GM21381 (cell line): ENCODE data around the gene SH2D3C.

ENCODE experiments used
- ATAC-seq: cut with Tn5 transposase; IDR thresholded peaks from one replicate; pipeline ENCODE4 v1.9.1; 2021; ENCODE audit warnings: mild to moderate bottlenecking, moderate library complexity; ENCODE audit not compliant: unreplicated experiment

SH2D3C gene

DNA sequence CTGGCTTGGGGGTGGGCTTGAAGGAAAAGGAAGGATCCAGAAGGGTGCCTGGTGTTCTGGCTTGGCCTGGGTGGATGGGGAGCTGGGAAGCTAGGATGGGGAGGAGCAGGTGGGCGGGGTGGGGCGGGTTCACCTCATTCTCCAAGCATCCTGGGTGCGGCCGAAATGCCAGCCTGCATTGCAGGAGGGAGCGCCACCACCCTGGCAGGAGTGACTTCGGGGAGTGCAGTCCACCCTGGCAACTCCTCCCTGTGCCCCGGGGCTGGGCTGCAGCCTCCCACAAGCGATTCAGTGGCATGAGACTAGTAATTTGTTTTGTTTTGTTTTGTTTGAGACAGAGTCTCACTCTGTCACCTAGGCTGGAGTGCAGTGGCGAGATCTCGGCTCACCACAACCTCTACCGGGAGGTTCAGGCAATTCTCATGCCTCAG is 57.1 kb downstream of the SH2D3C start:
- no peak for ATAC-seq

DNA sequence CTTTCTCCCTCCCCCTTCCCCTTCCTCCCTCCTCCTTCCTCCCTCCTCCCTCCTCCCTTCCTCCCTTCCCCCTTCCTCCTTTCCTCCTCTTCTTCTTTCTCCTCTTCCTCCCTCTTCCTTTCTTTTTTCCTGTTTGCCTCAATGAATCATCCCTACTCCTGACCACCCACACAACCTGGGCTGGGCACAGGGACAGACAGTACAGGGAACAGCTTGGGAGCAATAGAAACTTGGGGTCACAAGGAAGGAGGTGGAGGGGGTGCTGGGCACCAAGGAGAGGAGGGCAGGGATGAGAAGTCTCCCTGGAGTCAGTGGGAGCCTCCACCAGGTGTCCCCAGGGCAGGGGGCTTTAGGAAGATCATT is 57.6 kb downstream of the SH2D3C start:
- no peak for ATAC-seq

DNA sequence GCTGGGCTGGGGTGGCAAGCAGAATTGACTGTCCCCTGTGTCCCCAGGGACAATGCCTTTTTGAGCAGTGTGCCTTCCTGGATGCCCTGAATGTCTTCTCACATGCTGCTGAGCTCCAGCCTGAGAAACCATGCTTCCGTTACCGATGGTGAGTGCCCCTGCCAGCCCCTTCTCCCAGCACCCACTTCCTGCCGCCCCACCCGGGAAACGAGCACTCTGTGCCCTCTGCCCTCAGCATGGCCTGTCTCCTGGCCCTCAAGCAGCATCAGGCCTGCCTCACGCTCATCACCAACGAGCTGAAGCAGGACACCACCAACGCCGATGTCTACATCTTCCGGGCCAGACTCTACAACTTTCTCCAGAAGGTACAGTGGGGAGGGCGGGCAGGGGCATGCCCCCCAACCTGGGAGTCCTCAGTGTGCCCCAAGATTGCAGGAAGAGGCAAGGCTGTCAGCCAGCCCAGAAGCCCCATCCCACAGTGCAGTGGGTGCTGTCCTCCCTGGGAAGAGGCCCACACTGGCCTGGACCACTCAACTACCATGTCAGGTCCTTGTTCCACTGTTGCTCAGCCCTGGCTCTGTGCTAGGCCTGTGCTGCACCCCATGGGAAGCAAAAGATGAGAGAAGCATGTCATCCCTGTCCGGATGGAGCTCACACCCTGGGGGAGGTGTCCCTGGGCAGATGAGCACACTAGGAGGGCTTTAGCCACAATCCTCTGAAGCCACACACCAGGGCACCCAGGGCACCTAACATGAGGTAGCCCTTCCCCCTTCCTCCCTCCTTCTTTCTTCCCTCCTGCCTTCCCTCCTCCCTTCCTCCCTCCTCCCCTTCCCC is 58.2 kb downstream of the SH2D3C start:
- ATAC-seq, result no peak

DNA sequence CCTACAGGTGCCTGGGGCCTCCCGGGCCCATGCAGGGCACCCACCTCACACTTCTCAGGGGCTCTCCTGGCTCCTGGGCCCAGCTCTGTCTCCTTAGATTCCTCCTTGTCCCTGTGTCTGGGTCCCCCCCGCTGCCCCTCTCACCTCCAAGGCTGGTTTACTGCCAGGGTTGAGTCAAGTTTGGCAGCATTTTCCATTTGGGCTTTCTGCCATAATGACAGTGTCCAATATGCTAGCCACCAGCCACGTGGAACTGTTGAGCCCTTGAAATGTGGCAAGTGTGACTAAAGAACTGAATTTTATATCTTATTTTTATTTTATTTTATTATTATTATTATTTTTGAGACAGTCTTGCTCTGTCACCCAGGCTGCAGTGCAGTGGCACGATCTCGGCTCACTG is 60.7 kb downstream of the SH2D3C start:
- ATAC-seq, result no peak

DNA sequence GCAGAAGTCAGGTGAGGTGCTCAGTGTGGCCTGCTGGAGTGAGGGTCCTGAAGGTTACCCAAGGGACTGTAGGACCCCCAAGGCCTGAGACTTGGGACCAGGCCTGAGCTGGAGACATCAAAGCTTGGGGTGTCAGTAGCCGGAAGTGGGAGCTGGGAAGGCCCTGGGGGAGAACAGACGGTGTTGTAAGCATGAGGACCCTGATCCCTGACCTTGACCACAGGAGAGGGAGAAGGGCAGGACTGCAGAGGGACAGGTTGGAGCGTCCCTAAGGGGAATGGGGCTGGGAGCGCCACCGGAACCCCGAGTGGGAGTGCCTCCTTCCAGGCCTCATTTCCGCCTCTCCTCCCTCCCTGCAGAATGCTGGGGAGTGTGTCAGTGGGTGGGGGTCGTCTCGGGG is 62.1 kb downstream of the SH2D3C start:
- ATAC-seq, result no peak

DNA sequence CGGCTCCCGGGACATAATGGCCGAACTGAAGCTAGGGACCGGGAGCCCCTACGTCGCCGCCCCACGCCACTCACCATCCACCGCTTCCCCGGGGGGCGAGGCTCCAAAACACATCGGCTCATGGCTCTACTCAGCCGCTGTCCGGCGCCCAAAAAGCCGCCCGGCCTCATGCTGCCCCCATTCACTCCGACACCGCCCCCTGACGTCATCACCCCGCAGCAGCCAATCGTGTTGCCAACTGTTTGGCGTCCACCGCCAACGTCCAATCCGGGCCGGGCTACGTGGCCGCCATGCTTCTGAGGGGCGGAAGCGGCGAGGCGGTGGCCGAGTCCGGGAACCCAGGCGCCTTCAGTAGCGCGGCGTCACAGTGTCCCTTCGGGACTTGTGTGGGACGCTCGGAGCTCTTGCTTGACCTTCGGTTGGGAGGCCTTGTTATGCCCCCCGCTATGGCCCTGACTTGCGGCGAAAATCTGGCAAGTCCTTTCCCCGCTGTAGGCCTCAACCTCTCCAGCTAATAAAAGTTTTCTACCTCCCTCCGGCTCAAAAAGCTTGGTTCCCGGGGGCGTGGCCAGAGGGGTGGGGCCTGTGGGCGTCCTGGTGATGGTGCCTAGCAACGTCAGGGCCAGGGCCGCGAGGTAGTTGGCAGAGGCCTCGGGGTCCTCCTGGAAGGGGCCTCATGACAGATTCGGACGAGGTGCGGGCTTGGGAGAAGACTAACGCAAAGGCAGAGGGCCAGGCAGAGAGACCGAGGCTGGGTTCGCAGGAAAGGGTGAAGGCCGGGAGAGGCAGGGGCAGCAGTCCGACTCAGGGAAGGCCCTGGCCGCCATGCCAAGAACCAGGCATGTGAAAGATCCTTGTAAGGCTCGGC is 62.8 kb downstream of the SH2D3C start, which contains the start of the genes PTRH1 and TTC16:
Gene PTRH1, minus strand, starts transcription at position 194 of the 868 bp plus-strand sequence. Its CDS starts 24 bp downstream, at position 170.
Gene TTC16, plus strand, starts transcription at position 610 of the 868 bp plus-strand sequence. Its CDS starts 67 bp downstream, at position 677.
- ATAC-seq, result peak; percentile 94

DNA sequence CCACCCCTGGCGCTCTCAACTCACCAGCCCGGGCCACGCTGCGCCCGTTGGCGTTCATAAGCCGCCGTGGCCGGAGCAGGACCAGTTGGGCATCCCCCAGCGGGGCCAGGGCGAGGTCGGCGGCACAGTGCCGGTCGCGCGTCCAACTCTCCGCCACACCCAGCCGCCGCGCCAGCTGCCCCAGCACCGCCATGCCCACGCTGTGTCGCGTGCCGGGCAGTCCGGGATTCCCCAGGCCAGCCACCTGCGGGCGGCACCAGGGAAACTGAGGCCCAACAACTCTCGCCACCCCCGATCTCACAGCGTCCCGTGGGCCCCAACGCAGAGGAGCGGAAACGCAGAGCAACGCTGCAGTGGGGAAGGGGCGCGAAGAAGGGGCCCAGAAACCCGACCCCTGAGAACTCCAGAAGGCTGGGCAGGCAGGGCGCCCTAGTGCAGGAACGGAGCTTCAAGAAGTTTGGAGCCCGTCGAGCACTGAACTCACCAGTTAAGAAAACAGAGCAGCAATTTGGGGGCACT is 63.5 kb downstream of the SH2D3C start:
- peak; percentile 7 for ATAC-seq

DNA sequence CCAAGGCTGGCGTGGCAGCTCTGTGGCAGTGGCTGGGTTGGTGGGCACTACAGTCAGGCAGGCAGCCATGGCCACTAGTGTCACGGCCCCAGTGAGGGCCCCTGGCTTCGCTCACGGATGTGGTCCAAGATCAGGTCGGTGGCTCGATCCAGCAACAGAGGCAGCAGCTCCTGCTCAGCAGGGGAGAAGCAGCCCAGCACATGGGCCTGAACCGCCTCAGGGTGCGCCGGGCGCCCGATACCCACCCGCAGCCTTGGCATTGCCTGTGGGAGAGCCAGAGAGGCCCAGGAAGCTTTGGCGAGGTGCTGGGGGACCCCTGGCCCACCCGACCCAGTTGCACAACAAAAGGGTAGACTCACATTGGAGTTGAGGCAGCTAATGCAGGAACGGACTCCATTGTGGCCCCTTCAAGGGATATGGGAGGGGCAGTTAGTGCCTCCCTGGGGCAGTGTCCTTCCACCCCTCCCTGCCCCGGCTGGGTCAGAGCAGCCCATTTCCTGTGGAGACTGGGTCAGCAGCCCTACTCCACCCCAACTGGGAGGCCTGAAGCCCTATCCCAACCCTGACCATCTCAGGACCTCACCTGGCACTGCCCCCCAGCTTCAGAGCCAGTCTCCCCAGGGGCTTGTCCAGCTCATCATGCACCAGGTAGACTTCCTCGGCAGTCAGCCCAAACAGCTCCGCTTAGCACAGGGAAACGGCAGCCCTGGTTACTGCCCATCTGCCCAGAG is 64.3 kb downstream of the SH2D3C start:
- no peak for ATAC-seq

DNA sequence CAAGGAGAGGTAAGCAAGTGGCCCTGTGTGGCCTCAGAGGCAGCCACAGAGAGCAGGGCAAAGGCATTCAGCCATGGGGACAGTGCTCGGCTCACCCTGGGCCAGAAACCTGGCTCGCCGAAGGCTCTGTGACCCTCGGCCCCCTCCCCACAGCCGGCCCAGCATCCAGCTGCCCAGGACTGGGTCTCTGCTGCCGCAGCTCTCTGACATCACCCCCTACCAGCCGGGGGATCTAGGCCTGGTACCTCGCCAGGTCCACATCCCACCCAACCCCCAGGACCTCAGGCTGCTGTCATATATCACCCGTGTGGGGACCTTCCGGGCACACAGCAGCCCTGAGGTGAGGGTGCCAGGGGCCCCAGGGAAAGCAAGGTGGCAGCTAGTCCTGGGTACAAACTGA is 65.6 kb downstream of the SH2D3C start:
- no peak for ATAC-seq

DNA sequence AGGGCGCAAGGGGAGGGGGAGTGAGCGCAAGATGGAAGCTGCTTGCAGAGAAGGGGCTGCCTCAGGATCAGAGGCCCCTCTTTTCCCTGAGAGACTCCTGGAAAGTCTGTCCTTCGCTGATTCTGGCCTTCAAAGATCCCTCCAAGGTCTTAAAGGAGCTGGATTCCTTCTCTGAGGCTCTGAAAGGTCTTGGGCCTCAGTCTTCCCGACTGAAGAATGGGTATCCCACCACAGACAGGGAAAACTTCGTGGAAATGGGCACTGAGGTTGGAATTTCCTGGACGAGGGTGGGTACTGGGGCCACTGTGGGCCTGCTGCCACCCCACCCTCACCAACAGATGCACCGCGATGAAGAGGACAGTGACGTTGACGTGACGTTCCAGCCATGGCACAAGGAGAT is 66.1 kb downstream of the SH2D3C start:
- ATAC-seq, result no peak

DNA sequence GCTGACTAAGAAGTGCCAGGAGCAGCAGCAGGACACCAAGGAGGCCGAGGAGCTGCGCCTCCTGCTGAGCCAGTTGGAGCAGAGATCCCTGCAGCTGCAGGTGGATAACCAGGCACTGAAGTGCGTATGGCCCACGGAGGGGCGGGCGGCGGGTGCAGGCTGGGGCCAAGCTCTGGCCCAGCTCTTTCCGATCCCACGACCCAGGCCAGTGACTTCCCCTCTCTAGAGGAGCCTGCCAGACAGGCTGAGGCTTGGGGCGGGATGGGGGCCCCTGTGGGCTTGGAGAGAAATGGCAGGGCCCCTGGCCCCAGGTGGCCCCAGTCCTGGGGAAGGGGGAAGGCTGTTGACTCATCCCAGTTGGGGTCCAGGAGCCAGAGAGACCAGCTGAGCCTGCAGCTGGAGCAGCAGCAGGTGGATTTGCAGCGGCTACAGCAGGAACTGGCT is 66.6 kb downstream of the SH2D3C start:
- ATAC-seq, result no peak

DNA sequence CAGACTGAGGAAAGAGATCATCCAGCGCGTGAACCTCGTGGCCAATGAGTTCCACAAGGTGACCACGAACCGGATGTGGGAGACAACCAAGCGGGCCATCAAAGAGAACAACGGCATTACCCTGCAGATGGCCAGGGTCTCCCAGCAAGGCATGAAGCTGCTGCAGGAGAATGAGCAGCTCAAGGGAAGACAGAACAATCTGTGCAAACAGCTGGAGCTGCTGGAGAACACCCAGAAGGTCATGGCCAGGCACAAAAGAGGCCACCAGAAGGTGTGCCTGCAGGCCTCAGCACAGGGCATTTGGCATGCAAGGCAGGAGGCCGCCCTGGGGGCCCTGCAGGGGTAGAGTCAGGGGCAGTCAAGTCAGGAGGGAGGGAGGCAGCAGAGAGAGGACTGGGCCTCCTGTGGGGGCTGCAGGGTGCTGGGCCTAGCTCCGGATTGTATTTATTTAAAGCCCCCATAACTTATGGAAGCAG is 67.2 kb downstream of the SH2D3C start:
- no peak for ATAC-seq

DNA sequence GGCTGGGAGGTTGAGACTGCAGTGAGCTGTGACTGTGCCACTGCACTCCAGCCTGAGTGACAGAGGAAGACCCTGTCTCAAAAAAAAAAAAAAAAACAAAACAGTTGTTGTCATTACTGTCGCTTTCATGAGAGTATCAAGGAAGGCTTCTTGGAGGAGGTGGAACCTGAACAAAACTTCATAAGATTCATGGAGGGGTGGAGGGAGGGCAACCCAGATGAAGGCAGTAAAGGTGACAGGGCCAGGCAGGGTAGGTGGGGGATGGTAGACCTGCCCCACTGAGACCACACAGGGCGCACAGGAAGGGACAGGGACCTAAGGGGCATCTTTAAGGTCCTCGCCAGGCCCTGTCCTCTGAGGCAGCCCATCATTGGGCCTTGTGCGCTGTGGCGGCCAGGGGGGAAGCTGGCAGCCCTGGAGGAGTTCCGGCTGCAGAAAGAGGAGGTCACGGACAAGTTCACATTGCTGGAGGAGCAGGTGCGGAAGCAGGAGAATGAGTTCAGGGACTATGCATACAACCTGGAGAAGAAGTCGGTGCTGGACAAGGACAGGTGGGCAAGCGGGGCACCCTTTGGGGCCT is 68.2 kb downstream of the SH2D3C start:
- ATAC-seq, result no peak

DNA sequence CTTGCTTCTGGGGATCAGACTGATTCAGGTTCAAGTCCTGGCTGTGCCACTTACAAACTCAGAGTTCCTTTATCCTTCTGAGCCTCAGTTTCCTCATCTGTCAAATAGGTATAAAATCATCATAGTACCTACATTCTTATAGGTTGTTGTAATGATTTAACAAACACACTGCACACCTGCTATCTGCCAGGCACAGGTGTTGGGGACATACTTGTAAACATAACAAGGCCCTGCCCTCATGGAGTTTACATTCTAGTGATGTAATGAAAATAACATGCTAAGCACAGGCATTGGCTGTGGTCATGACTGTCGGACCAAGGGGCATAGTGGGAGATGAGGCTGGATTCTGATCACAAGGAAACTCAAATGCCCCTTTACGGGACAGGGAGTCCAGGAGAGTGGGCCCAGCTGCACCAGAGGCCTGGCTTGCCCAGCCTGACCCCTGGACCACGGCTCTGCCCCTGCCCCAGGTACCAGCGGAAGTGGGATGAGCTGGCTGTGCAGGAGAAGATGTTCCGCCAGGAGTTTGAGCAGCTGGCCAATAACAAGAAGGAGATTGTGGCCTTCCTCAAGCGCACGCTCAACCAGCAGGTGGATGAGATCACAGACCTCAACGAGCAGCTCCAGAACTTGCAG is 69.4 kb downstream of the SH2D3C start:
- no peak for ATAC-seq

DNA sequence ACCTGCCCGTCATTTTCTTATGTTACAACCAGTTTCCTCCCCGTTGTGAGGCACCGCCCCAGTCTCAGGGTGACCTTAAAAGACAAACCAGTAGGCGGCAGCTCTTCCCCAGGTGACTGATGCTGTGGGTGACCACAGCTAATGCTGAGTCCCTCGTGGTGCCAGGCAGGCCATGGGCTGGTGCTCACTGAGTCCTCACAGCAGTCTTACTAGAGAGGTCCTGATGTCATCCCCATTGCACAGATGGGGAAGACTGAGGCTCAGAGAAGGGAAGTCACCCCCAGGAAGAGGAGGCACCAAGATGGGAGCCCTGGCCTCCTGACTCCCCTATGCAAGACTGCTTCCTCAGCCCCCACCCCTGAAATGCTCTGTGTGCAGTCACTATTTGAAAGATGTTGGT is 70.7 kb downstream of the SH2D3C start:
- no peak for ATAC-seq

DNA sequence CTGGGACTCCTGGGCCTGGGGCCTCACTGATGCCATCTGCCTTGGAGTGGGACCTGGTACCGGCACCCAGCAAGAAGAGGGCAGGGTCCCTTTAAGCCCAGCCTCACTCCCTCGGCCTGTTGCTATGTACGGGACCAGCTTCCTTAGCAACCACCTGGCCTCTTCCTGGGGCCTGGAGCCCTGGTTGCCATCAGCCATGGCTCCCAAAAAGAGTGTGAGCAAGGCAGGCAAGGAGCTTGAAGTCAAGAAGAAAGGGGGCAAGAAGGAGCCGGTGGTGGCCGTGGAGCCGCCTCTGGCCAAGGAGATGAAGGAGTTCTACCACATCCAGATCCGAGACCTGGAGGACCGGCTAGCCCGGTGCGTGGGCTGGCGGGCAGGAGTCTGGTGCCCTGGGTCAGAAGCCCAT is 71.6 kb downstream of the SH2D3C start, which contains the start of gene CFAP157:
Gene CFAP157, plus strand, starts transcription at position 153 of the 406 bp plus-strand sequence. Its CDS starts 44 bp downstream, at position 197.
- ATAC-seq, result no peak

DNA sequence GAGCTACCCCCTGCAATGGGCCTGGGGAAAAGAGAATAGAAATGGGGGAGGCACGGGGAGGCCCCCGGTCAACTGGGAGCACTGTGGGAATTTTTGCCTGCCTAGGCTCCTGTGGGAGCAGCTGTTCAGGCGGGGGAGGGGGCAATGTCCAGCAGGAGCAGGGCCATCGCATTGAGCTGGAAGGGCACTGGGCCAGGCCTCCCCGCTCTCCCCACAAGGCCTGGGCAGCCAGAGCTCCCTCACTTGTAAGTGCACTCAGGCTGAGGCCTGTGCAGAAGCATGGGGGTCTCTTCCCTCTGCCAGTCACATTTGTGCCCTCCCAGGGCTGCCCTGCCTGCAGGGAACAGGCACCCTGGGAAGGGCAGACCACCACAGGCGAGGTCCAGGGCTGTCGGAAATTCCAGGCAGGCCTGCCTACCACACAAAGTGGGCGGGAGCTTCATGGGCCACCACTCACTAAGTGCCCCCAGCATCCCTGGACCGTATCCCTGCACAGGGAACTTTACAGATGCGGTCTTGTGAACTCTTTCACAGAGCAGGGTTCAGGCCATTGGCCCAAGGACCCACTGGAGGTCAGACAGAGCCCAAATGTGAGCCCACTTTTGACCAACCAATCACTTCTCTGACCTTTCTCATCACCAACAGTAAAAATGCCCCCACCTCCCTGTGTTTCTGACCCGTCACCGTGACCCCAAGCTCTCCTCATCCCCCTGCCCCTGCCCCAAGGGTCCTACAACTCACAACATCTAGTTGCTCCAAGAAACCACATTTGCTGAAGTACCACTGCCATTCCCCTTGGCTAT is 72.7 kb downstream of the SH2D3C start:
- ATAC-seq, result no peak

DNA sequence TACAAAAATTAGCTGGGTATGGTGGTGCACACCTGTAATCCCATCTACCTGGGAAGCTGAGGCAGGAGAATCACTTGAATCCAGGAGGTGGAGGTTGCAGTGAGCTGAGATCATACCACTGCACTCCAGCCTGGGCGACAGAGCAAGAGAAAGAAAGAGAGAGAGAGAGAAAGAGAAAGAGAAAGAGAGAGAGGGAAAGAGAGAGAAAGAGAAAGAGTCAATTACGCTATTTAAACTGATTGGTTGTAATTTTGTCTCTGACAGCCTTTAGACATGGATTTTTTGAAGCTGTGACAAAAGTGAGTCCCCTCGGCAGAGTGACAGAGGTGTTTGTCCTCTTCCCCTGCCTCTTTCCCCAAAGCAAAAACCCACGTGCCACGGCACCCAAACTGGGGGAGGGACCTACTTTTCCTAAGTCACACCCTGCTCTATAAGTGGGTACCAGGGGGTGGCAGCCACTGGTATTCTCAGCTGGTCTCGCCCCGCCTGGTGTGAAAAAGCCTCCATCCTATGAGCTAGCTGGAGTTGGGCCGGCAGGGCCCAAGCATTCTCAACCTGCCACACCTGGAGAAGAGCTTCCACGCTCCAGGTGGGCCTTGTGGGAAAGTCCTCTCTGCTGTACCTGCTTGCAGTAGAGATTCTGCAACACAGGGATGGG is 75.0 kb downstream of the SH2D3C start:
- no peak for ATAC-seq
